LoVo (cell line): ENCODE results near the gene KRTAP1-4.
"Not testable (repeated sequence)": the region's sequence is repeated elsewhere in the genome, so short reads cannot be mapped to it uniquely, and the experiment has no call there.

Experiments
- DNase-seq: peaks from one replicate; pipeline ENCODE4 v3.0.0-alpha.2; 2016; ENCODE audit warnings: low spot score

Gene KRTAP1-4, protein sequence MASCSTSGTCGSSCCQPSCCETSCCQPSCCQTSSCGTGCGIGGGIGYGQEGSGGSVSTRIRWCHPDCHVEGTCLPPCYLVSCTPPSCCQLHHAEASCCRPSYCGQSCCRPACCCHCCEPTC

DNA sequence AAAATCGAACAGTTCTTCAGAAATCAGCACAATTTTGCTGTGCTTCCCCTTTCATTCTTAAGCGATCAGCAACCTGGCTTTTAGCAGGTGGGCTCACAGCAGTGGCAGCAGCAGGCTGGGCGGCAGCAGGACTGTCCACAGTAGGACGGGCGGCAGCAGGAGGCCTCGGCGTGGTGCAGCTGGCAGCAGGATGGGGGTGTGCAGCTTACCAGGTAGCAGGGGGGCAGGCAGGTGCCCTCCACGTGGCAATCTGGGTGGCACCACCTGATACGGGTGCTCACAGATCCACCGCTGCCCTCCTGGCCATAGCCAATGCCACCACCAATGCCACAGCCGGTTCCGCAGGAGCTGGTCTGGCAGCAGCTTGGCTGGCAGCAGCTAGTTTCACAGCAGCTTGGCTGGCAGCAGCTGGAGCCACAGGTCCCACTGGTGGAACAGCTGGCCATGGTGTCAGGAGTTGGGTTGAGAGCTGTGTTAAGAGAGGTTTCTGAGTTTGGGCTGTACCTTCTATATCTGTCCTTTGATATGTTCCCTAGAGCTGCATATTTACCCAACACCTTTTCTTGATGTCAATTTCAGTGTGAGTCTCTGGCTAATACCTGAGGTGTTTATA is at the start of gene KRTAP1-4:
TSS of gene KRTAP1-4 (minus strand) at position 563 of the 613 bp plus-strand sequence. CDS start at position 446, 117 bp downstream.
- no peak for DNase-seq

DNA sequence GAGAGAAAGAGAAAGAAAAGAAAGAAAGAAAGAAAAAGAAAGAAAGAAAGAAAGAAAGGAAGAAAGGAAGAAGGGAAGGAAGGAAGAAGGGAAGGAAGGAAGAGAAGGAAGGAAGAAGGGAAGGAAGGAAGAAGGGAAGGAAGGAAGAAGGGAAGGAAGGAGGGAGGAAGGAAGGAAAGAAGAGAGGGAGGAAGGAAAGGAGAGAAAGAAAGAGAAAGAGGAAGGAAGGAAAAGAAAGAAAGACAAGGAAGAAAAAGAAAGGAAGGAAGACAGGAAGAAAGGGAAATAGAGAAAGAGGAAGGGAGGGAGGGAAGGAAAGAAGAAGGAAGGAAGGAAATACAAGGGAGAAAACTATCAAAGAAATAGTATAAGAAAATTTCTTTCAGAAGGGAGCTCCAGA is 46.8 kb upstream of the KRTAP1-4 start:
- DNase-seq: no peak

DNA sequence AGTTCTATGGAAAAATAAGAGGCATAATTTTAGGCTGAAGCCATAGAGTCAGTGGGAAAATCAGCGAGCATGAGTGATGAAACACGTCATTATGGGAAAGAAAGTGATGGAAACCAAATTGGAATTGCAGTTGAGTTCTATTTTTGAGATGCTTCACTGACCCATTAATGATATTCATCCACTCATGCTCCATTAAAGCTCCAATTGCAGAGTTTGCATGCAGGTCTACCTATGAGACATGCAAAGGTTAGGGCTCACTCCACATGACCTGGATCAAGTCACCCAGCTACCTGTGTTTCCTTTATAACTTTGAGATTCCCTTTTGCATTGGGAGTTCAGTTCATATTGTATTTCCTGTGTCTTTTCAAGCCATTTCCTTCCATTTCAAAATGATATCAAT is 43.7 kb upstream of the KRTAP1-4 start:
- no peak for DNase-seq

DNA sequence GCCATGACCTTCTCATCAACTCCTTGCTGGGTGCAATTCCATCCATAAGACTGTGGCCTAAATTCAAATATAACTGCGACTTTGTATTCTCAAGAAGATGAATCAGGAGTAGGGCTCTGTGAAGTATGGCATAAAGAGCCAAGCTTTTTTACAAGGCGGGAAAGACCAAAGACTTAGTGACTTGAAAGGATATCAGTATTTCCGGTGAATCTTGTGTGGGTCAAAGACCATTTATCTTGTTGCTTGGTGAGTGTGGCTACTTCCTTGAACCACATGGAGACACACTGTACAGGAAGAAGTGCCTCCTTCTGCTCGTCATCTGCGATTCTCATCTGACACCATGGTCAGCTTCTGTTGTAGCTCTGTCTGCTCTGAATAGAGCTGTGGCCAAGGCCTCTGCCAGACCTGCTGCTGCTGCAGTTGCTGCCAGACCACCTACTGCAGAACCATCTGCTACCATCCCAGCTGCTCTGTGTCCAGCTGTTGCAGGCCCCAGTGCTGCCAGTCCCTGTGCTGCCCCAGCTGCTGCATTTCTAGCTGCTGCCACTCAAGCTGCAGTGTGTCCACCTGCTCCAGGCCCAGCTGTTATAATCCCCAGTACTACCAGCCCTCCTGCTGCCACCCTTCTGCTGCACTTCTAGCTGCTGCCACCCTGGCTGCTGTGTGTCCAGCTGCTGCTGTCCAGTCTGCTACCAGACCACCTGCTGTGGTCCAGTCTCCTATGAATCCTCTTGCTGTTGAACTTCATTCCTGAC is 41.8 kb upstream of the KRTAP1-4 start:
- DNase-seq: no peak

DNA sequence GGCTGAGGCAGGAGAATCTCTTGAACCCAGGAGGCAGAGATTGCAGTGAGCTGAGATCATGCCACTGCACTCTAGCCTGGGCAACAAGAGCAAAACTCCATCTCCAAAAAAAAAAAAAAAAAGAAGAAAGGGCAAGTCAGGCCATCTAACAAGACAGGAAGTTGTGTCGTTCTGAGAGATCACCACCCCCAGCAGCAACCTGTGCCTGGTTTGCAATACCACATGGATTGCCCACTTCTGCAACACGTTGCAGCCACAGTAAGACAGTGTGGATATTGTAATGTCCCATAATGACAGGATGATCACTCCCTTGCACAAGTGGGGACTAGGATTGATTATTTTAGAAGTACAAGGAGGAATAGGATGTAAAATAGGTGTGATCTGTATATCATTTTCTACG is 39.0 kb upstream of the KRTAP1-4 start:
- no peak for DNase-seq

DNA sequence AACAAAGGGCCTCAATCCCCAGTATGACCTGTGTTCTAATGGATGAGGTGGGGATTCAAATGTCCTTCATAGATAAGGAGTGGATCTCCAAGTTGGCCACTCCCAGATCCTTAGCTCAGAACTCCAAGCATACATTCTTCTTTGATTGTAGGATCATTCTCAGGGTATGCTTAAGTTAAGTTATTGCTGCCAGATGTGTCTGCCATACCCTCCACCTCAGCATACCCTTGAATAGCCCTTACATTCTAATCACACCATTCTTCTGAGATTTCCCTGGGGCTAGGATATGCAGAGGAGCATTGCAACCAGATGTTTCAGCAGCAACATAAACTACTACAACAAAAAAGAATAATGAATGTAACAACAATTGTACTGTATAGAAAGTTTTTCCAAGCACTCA is 37.3 kb upstream of the KRTAP1-4 start:
- DNase-seq: no peak

DNA sequence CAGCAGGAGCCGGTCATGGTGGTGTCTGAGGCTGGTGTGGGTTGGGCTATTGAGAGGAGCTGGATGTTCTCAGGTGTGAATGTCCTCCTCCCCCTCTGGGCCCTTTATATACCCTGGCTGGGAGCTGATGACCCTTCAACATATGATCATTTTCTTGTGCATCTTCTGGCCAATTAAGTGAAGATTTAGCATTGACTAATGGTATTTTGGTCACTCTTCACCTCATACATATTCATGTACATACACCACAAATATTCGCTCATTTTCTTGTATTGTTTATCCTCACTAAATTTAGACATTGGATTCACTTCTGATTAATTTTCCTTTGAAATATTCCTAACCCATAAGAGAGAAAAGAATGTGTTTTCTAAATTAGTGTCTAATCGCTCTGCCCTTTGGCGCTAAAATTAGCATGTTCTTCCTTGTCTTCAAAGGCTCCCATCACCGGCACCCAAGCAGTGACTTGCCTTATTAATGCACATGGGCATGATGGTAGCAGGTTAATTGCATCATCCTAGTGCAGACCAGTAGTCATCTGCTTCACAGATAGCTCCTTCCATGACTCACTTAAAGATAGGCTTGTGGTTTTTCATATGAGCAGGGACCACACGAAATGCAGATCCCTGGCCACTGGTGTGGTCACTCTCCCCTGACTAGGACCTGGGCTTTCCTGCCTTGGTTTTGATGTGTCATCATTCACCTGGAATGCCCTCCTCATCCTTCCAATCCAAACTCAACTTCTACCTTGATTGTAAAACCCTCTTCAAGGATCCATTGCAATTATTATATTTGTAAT is 36.0 kb upstream of the KRTAP1-4 start, which contains the start of gene KRTAP2-4:
TSS of gene KRTAP2-4 (minus strand) at position 51 of the 796 bp plus-strand sequence. CDS start at position 17, 34 bp downstream.
- DNase-seq: peak; percentile 43

DNA sequence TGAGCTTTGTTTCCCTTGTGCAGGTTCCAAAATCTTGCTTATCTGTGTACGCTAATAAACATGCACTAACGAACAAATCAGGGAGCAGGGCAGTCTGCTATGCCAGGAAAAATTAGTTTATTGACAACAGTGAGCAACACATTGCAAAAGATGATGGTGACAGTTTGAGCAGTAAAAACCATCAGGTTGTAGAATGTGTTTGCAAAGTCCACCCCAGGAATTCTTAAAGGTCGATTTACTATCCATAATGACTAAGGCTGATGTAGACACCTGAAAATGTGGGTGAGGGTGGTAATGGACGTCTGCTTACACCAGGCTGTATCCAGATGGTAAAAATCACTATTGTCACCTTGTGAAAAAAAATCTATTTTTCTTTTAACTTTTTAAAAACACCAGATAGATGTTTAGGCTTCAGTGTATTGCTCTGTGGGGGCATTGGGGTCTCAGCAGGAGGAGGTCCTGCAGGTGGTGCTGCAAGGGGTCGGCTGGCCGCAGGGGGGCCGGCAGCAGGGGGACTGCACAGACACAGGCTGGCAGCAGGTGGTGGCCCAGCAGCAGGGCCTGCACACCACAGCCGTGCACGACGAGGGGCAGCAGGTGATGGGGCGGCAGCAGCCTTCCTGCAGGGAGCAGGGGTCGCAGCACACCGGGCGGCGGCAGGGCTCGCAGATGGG is 35.2 kb upstream of the KRTAP1-4 start:
- DNase-seq: not testable (repeated sequence)

DNA sequence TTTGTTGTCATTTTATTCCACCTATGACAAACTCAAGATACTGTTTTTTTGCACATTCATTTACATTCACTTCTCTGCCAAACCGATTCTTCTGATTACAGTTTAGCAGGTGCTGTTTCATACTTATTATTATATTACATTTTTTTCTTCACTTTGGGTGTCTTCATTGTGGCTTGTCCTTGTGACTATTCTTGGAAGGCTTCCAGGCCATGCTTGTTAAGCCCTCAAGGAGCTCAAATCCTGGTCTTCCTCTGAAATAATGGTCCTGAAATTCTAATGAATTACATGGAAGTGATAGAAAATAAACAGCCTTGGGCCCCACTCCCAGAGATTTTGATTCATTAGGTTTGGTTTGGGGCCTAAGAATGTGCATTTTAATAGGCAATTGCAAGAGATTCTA is 34.3 kb upstream of the KRTAP1-4 start:
- no peak for DNase-seq

DNA sequence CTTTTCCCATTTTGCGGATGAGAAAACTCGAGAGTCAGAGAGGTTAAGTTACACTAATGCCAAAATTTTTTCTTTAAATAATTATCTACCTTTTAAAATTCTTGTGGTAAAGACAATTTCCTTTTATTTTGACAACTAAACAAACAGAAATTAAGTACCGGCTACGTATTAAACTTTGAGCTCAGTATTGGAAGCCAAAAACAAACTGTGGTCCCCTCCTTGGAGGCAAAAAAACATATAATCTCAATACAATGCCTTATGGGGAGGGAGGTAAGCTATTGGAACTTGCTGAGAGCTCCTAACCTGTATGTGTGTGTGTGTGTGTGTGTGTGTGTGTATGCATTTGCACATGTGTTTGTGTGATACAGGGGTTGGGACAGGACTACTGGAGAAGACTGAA is 33.5 kb upstream of the KRTAP1-4 start:
- DNase-seq: no peak

DNA sequence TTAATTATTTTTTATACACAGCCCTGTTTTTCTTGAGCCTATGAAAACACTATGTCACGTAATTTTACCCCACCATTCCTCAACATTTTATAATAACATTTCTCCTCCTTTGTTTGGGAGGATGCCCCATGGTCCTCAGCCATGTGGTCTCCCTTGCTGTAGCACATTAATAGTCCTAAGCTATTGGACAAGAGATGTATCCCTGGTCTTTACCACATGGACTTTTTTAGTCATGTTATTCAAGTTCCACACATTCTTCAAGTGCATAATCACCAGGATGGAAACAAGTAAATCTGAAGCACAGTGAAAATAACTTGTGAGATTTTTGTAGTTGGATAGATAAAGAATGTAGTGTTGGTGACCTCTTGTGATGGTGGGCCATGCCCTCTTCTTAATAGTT is 32.0 kb upstream of the KRTAP1-4 start:
- no peak for DNase-seq

DNA sequence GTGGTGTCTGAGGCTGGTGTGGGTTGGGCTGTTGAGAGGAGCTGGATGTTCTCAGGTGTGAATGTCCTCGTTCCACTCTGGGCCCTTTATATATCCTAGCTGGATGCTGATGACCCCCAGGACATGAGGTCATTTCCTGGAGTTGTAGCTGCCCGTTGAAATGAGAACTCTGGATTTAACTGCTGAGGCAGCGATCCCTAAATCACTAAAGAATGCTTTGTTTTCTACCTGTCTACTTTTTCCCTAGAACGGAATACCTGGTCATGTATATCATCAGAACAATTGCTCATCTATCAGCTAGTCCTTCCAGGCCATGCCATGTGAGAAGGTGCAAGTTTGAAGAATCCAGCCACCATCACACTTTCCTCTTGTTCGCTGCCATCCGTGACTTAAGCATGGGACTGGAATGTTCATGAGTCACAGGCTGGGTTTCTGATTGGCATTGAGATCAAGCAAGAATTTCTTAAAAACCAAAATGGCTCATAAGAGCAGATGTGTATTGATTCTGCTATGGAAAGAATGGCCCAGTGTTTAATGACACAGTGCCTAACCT is 30.1 kb upstream of the KRTAP1-4 start, which contains the start of gene KRTAP2-3:
TSS of gene KRTAP2-3 (minus strand) at position 63 of the 553 bp plus-strand sequence. CDS start 64 bp downstream, outside the sequence.
- DNase-seq: no peak

DNA sequence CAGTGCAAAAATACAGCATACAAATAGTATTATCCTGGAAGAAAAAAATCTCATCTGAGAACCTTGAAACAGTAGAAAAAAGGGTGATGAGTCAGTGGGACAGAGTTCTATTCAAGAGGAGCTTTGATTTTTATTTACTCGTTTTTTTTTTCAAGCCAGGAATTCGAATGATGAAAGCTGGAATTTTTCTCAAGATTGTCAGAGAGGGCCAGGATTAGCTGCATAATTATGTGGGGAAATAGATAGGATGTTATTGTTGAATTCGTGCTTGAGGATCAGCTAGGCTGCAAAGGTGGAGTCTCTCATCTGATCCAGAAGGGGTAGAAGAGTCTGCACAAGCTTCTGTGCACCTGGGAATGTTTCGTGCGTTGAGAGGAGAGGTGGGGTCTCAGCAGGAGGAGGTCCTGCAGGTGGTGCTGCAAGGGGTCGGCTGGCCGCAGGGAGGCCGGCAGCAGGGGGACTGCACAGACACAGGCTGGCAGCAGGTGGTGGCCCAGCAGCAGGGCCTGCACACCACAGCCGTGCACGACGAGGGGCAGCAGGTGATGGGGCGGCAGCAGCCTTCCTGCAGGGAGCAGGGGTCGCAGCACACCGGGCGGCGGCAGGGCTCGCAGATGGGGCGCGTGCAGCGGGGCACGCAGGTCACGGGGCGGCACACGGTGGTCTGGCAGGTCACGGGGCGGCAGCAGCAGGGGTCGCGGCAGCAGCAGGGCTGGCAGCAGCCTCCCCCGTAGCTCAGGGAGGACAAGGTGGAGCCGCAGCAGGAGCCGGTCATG is 29.5 kb upstream of the KRTAP1-4 start:
- DNase-seq: not testable (repeated sequence)

DNA sequence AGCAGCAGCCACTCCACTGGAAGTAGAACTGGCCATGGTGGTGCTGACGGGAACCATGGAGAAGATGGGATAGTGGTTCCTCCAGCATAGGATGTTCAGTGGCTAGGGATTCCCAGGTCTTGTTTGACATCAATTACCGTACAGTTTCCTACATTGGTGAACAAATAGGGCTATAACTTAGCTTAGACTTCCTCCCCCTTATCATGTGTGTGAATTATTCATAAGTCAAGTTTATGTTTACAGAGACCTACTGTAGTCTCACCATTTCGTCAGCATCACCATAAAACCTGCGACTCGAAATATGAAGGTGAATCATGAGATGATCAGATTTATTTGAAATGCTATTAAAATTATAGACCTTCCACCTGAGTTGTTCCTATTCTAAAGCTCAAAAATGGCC is 28.7 kb upstream of the KRTAP1-4 start:
- DNase-seq: no peak

DNA sequence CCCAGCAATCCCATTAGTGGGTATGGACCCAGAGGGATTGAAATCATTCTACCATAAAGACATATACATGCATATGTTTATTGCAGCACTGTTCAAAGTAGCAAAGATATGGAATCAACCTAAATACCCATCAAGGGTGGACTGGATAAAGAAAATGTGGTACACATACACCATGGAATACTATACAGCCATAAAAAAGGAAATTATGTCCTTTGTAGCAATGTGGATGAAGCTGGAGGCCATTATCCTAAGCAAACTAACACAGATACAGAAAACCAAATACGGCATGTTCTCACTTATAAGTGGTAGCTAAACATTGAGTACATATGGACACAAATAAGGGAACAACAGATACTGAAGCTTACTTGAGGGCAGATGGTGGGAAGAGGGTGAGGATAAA is 27.6 kb upstream of the KRTAP1-4 start:
- DNase-seq: no peak

DNA sequence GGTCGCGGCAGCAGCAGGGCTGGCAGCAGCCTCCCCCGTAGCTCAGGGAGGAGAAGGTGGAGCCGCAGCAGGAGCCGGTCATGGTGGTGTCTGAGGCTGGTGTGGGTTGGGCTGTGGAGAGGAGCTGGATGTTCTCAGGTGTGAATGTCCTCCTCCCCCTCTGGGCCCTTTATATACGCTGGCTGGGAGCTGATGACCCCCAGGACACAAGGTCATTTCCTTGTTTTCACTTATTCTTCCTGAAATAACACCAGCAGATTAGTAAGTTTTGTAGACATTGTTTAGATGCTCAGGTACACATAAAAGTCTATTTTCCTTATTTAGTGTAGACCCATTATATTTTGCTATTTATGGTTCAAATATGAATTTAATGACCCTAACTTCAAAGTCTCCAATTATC is 25.1 kb upstream of the KRTAP1-4 start, which contains the start of gene KRTAP2-2:
TSS of gene KRTAP2-2 (minus strand) at position 101 of the 400 bp plus-strand sequence. CDS start at position 82, 19 bp downstream.
- not testable (repeated sequence) for DNase-seq

DNA sequence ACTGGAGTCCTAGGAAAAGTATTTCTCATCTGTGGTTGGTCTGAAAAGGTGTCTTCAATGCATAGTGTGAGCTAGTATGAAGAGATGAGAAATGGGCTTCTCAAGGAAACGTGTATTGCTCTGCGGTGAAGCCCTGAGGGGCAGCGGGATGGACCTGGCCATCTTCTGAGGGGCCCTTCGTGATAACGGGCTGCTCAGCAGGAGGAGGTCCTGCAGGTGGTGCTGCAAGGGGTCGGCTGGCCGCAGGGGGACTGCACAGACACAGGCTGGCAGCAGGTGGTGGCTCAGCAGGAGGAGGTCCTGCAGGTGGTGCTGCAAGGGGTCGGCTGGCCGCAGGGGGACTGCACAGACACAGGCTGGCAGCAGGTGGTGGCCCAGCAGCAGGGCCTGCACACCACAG is 24.6 kb upstream of the KRTAP1-4 start:
- DNase-seq: not testable (repeated sequence)

DNA sequence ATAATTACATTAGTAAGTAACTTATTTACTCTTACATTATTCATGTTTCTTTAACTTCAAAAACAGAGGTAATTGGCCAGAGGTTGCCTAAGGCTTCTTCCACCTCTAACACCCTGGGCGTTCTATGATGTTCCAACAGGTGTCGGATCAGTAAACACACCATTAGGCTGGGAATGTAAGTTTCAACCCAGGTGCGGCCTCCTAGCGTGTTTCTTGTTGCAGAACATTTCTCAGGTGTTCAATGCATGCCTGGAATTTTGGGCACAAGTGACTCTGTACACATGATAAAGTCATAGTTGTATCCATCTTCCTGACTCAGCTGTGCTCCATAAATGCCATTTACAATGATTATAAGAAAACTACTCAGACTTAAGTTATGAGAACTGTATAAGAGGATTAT is 24.0 kb upstream of the KRTAP1-4 start:
- DNase-seq: no peak

DNA sequence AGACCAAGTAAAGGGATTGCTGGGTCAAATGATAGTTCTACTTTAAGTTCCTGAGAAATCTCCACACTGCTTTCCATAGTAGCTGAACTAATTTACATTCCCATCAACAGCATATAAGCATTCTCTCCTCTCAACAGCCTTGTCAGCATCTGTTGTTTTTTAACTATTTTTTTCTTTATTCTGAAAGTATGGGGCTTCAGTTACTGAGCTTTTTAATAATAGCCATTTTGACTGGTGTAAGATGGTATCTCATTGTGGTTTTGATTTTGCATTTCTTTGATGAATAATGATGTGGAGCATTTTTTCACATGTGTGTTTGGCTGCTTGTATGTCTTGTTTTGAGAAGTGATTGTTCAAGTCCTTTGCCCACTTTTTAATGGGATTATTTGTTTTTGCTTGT is 22.6 kb upstream of the KRTAP1-4 start:
- DNase-seq: no peak

DNA sequence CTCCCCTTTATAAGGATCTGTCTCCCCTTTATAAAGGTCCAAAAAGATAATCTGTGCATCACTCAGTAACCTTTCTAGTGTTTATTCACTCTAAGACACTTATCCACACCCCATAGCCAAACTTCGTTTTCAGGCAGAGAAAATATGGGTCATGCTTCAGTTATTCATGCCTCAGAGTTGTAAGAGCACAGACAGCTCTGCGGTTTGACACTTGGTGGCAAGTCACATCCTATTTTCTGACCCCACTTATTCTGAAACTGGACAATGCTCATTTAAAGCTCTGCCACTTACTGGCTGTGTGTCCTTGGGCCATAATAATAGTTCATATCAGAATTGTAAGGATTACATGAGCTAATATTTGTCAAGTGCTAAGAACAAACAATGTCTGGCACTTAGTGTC is 19.1 kb upstream of the KRTAP1-4 start:
- DNase-seq: no peak

DNA sequence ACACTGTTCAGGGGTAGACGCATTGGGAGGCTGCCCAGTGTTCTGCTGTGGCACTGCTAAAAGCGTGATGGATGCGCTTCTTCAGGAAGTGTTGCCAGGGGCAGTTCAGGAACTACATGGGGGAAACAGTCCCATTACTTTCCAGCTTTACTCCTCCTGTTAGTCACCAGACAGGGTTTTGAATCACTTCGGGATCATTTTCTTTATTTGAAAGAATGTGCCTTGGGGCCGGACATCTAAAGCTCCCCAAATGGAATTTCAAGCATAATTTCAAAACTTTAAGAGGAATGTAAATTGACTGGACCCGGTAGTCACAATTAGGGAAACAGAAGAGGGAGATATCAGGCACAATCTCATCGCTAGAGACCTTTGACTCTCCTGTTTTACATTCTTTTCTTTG is 18.4 kb upstream of the KRTAP1-4 start:
- DNase-seq: no peak
